NCI-H446 treated with DMSO at 0.1 percent for 48 hours (cell line): ENCODE results near the gene DUS1L.

Source experiments
- DNase-seq: peaks from one replicate; lab custom pipeline; 2025; lab: John Stamatoyannopoulos, UW

DUS1L gene

DNA sequence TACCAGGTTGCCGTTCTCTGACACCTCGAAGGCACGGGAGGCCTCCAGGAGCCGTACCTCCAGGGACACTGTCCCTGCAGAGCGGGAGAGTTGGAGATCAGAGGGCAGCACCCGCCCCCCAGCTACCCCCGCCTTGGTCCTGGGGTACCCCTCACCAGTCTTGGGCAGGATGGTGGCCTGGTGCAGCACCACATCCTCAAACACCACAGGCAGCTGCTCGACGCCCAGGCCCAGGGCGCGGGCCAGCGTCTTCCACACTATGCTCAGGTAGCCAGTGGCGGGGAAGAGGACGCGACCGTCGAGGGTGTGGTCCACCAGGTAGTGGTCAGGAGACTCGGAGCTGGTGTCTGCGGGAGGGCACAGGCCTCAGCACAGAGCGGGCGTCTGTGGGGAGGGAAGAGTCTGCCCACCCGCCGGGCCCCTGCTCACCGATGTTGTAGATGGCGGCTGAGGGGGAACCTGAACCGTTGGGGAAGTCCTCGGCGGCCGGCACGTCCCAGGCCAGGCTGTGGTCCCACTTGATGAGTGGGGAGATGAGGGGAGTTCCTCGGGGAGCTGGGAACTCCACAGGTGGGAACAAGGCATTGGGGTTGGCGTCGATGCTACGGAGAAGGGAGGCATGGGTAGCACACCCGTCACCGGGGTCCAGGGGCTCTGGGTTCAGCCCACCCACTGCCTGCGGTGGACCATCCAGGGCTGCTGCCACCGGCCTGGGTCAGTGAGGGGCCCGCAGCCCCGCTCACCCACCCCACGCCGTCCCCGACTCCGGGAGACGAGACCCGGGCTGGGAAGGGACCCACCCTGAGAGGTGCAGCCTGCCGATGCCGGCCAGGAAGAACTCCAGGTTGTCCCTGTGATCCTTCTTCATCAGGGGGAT lies 22.6 kb upstream of the DUS1L start:
- no peak for DNase-seq

DNA sequence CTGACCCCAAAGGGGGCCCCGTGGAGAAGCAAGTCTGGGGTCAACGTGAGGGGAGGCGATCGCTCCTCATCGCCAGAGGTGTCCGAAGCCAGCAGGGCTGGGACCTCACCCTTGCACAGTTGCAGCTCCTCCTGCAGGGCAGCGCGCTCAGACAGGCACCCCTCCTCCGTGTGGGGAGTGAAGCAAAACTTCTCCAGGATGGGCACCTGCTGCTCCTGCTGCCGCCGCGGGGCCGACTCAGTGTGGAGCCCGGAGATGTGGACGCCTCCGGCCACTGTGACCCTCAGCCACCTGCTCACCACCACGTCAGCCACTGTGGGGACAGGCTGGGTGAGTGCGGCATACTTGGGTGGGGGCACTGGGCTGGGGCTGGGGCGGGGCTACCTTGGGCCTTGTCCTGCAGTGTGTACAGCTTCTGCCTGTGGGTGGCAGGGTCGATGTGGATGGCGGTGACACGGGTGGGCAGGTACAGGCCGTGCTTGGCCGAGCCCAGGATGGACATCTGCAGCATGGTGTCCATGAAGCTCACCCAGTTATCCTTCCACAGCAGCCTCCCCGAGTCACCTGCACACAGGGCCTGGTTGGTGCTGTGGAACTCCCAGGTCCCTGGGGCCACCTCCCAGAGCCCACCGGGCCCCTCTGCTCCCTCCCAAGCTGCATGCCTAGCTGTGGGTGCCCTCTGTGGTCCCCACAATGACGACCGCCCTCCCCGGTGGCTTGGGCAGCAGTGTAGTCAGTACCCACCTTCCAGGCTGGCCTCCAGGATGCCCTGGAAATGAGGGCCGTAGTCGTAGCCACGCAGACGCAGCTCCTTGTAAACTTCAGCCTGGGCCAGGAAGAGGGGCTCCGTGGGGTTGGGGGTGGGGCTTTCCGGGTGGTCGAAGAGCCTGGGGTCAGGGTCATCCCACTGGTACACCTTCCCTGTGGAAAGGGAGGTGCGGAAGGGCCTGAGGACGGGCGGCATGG lies 21.6 kb upstream of the DUS1L start:
- no peak for DNase-seq

DNA sequence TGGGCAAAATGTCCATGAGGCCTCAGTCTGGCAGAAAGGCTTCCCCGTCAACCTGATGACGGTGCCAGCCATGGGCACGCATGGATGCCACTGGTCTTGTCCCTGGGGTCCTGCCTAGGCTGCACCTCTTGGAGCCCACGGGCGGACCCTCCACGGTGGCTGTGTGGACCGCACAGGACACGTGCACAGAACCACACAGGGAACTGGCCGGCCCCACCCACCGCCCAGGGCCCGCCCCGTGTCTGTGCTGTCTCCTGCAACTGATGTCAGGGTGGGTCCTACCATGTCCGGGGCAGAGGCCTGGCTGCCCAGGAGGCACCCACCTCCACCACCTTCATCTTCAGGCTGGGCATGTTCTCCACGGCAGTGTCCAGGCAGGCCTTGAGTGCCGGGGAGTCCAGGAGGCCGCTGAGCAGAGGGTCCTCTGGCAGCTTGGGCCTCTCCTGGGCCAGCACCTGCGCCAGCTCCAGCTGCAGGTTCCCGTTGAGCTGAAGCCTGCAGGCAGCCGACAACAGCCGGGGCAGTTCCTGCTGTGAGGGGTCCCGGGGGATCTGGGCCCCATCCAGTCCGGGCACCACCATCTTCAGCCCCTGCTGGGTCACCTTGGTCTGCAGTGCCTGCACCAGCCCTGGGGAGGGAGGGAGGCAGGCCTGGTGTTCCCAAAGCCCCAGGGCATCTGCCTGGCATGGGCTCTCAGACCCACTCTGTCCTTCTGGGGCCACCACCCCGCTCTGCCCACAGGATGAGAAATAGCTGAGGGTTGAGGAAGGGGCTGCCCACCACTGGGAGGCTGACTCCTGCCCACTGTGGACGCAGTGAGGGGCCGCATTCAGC lies 20.5 kb upstream of the DUS1L start:
- DNase-seq, result no peak

DNA sequence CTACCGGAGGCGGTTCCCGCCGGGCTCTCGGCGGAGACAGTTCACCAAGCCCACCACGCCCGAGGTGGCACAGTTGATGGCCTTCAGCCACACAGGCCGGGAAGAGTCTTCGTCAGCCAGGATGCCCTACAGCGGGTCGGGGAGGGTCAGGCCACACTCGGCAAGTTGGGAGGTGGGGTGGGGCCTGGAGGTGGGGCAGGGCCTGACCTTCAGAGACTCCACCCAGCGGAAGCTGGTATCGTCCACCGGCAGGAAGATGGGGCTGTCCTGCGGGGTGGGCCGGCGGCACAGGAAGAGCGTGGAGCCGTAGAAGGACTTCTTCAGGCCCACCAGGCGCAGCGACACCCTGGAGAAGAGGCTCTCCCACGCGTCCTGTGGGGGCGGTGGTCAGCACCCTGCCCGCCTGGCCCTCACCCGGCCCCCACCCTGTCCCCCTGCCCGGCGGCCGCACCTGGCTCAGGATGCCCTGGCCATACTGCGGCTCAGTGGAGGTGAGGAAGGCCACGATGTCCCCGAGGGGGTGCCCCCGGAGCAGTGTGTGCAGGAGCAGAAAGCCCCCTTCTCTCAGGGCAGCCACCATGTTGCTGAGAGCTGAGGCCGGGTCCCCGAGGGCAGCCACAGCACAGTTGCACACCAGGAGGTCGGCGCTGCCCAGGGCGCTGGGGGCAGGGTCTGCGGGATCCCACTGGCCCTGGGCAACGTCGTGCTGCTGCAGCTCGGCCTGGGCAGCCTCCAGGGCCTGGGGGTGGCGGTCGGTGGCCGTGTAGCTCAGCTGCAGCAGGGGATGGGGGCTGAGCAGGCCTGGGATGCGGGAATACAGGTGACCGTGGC lies 19.6 kb upstream of the DUS1L start:
- no peak for DNase-seq

DNA sequence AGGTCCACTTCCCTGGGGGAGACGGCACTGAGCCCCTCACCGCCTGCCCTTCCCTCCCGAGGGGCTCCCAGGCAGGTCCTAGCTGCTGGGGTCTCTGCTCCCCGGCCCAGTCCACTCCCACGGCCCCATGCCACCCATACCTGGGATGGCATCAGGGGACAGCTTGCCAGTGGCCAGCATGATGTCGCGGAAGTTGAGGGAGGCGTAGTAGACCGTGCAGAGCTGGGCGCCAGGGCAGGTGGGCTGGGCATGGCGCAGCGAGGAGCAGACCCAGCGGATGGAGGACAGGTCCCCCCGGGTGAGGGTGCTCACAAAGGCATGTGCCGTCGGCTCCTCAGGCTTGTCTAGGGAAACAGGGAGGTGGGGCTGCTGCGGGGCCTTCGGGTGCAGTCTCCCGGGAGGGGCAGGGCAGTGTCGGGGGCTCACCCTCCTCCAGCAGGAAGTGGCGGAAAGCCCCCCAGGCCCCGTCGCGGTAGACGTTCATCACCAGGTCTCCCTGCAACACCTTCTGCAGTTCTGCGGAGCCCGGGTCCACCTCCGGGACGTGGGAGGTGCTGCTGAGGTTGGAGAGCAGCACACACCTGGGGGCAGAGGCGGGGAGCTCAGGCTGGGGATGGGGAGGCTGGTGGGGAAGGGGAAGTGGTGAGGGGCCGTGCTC lies 18.9 kb upstream of the DUS1L start:
- DNase-seq, result no peak

DNA sequence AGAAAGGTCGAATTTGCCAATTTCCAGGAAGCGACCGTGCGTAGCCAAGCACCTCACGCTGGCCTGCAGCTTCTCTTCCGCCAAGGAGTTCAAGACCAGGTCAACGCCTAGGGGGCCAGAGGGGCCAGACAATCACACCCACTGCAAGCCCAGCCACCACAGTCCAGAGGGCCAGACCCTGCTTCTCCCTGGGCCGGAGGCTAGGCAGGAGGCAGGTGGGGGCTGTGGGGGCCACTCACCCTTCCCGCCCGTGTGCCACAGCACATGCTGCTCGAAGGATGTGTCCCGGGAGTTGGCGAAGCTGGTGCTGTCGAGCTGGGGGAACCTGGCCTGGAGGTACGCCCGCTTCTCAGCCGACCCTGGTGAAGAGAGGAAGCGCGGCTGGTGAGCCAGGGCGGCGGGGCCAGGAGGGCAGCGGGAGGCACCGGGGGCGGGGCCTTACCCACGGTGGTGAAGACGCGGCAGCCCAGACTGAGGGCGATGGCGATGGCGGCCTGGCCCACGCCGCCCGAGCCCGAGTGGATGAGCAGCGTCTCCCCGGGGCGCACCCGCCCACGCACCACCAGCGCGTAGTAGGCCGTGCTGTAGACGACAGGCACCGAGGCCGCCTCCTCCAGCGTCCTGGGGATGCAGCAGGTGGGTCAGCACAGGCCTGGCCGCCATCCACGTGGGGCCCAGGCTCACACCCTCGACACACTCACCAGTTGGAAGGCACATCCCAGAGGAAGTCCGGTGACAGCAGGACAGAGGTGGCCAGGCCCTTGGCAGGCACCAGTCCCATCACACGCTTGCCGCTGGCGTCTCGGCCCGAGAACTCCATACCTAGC lies 18.1 kb upstream of the DUS1L start:
- no peak for DNase-seq

DNA sequence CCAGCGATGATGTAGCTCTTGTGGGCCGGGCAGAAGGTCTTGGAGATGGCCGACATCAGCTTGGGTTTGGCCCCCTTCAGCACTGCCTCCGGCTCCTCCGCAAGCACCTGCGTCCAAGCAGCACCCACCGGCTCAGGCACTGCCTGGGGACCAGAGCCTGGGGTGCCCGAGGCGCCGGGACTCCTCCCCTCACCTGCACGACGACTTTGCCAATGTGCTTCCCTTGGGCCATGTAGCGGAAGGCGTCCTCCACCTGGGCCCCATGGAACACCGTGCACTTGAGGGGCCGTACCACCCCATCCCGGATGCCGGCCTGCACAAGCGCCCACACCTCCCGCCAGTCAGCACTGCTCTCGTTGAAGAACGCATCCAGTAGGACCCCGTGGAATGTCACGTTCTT lies 17.4 kb upstream of the DUS1L start:
- DNase-seq, result no peak

DNA sequence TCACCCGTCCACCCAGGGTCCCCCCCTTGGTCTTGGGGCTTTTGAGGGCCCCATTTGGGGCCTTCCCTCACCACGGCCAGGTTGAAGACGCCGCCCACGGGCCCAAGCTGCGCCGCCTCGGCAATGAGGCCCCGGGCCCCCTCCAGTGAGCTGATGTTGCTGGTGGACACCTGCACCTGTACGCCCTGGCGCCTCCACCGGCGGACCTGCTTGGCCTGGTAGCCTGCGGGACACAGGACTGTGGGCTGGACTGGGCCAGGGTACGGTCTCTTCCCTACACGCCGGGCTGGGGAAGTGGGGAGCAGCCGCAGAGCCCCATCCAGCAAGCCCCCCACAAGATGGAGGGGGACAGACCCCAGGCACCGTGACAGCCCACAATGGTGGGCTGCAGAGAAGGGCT lies 16.9 kb upstream of the DUS1L start:
- no peak for DNase-seq

DNA sequence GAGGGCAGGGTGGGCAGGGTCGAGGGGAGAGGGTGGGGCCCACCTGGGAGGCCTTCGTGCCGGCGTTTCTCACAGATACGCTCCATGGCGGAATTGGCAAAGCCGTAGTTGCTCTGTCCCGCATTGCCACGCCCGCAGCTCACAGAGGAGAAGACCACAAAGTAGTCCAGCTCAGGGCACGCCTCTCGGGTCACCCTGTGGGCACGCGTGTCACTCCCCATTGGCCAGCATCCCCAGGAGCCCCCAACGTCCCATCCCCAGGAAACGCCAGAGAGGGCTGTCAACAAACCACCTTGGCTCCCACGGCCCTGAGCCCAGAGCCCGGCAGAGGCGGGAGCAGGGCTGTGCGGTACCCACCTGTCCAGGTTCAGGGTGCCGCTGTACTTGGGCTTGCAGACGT lies 16.4 kb upstream of the DUS1L start:
- DNase-seq, result no peak

DNA sequence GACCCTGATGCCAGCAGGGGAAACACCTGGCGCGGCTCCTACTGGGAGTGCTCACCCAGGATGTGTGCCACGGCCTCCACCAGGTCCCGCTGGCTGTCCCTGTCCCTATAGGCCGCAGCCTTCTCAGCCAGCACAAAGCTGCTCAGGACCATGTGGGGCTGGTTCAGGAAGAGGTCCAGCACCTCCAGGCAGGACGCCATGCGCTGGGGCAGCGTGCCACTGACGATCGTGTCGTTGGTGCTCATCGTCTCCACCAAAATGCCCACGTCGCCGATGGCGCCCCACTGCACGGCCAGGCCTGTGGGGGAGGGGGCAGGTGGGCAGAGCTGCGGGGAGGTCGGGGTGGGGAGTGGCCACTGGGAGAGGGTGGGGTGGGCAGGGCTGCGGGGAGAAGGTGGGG lies 15.9 kb upstream of the DUS1L start:
- no peak for DNase-seq

DNA sequence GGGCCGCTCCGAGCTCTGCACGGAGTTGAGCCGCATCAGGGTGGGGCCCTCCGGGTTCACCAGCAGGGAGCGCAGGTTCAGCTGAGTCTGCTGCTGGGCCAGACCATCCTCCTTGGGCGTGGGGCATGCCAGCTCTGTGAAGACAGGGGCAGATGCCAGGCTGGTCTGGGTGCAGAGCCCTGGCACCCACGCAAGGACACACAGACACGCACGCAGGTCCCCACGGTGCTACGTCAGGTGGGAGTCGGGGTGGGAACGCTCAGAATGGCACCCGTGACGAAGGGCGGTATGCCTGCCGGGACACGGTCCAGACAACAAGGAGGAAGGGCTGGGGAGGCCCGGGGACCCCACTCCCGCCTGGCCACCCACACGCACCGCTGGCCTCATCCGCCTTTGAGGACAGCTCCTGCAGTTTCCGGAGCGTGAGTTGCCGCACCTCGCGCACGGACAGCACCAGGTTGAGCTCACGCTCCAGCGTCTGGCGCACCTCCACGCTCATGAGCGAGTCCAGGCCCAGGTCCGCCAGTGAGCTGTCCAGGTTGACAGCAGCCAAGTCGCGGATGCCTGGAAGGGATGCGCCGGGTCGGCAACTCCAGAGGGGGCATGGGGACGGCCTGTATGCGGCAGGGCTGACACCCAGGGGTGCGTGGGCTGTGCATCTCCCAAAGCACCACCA lies 15.3 kb upstream of the DUS1L start:
- DNase-seq, result no peak

DNA sequence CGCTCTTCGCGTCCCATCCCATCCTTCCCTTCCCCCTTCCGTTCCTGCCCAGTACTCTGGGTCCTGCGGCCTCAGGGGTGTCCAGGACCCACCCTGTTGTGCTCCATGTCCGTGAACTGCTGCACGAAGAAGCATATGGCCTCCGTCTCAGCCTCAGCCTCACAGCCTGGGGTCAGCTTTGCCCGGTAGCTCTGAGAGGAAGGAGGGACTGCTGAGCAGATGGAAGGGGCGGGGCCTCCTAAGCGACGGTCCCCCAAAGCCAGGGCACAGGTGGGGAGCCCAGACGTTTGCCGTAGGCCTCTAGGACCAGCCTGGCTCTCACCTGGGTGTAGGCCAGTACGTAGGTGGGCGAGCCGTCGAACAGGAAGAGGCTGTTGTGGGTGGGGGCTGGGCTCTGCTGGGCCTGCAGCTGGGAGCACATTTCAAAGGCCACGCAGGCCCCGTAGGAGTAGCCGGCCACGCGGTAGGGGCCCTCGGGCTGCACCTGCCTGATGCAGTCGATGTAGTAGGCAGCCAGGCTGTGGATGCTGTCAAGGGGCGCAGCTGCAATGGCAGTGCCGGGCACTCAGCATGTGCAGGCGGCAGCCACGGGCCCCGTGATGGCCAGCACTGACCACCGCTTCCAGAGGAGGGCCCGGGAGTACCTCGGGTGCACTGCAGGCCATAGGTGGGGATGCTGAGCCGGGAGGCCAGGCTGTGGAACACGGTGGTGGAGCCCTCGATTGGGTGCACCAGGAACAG lies 14.6 kb upstream of the DUS1L start:
- DNase-seq, result no peak

DNA sequence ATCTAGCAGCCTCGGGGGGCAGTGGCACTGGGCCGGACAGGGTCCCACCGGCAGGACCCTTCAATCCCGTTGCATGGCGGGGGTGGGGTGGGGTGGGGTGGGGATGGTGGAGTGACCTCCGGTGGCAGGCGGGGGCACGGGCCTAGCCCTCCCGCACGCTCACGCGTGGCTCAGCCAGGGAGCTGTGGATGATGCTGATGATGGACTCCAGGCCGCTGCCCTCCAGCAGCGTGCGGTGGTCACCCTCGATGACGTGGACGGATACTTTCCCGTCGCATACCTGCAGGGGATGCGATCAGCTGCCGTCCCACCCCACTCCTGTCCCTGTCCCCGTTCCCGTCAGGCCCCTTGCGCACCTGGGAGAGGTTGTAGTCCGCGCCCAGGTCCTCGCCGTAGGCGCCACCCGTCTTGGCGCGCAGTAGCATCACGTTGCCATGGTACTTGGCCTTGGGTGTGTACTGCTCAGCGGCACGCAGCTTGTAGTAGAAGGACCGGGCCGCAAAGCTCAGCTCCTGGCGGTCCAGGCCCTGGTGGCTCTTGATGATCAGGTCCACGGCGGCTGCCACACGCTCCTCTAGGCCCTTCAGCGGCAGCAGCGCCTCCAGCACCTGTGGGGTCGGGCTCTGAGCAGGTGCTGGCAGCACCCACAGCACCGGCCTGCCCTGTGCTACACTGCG lies 13.5 kb upstream of the DUS1L start:
- DNase-seq, result no peak

DNA sequence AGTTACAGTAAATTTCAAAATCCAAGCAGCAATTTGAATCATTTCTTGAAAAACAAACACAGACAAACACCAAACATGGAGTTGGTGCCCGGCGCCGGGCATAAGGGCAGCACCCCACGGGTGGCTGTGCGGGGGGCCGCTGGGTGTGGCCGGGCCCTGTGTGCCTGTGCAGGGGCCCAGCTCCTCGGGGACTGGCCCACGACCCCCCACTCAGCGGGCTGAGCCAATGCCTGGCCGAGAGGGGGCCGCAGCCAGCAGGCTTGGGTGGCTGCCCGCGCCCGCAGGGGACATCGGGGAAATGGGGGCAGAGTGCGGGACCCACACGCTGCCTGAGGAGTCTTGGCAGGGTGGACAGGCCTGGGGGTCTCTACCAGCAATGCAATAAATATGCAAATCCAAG lies 12.8 kb upstream of the DUS1L start:
- DNase-seq, result no peak

DNA sequence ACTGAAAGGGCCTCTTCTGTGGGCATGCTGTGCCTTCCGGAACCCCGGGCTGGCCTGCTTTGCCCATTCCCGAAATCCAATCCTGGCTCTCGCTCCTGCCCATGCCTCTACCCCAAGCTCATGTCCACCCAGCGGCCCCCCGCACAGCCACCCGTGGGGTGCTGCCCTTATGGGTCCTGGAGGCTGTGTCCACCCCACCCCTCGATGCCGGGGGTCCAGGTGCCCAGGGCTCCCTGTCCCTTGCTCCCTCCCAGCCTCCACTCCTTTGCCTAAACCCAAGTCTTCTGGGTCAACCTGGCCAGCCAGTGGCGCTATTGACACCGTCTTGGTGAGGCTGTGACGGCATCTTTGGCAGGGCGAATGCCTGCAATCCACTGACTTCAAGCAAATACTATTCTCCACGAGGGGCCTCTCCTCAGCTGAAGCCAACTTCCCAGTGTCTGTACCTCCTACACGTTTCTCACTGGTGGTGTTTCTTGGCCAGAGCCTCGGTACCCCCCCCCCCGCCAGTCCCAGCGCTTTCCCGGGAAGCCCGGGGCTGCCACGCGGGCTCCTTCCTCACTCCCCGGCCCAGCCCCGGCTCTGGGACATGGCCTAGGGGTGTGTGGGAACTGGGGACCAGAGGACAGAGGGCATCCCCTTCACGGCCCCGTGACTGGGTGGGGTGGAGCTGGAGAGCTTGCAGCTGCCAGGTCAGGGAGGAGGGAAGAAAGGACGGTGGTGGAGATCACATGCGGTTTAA lies 12.2 kb upstream of the DUS1L start:
- DNase-seq, result no peak

DNA sequence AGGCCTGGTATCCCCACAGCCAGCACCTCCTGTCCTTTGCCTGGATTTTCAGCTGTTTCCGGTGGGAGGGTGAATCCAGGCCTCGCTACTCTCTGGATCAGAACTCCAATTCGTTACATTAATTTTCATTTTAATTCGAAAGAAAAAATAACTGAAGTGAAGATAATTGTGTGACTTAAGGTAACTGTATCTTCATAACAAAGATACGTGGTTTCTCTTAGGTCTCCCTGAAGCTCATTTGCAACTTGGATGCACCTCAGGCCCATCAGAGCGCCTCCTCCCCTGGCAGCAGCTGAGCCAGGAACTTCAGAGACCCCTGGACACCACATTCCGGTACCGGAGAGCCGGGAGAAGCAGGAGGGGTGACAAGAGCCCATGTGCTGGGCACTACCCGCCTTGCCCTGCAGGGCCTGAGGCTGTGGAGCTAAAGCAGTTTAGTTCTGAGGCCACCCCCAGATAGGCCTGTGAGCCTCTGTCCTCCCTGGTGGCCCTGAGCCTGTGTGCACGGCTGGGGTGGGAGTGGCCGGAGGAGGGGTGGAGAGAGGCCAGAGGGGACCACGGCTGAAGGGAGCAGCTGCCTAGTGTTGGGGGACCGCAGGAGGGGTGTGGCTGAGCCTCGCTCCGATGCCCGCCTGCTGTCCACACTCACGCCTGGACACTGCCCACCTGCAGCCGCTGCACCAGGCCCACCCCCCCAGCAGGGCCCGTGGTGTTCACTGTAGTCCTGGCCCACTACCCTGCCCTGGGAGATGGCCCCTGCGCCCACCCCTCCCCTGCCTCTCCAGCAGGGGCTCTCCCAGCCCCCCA lies 11.4 kb upstream of the DUS1L start:
- no peak for DNase-seq
